PC-3 (cell line): ENCODE results near the gene MPZL3.

Experiments
- CTCF ChIP-seq: fragments of 300-600 bp; sonication (generic); conservative IDR thresholded peaks from 2 replicates; pipeline ENCODE4 v1.5.1; 2017; ENCODE audit warnings: antibody characterized with exemption, low read depth, mild to moderate bottlenecking, low read length
- EZH2 ChIP-seq: fragments of 300-600 bp; sonication (generic); IDR thresholded peaks from one replicate; pipeline ENCODE4 v1.6.1; 2017; ENCODE audit warnings: antibody characterized with exemption, mild to moderate bottlenecking, low read length; ENCODE audit not compliant: unreplicated experiment
- EZH2phosphoT487 ChIP-seq: fragments of 300-600 bp; sonication (generic); IDR thresholded peaks from 2 replicates; pipeline ENCODE4 v1.6.1; 2018; ENCODE audit warnings: mild to moderate bottlenecking, antibody characterized with exemption, low read length, borderline replicate concordance

GRCh38 chr11:118194835-118195627 lies 57.1 kb downstream of the MPZL3 start:
- TF ChIP-seq CTCF: no peak
- TF ChIP-seq EZH2: no peak
- no peak for TF ChIP-seq EZH2phosphoT487
